Stimulated activated CD8-positive, alpha-beta memory T cell treated with anti-CD3 and anti-CD28 coated beads, Interleukin-12 subunit alpha, Interleukin-12 subunit beta, amount 100 ng/mL, for 24 hours (primary cell): ENCODE data around the gene VTN.
"Not testable (repeated sequence)": the region's sequence is repeated elsewhere in the genome, so short reads cannot be mapped to it uniquely, and the experiment has no call there.

ENCODE experiments used
- DNase-seq: peaks from one replicate; pipeline ENCODE4 v3.0.0-alpha.2; 2020; ENCODE audit errors: extremely low read depth

Gene VTN

DNA sequence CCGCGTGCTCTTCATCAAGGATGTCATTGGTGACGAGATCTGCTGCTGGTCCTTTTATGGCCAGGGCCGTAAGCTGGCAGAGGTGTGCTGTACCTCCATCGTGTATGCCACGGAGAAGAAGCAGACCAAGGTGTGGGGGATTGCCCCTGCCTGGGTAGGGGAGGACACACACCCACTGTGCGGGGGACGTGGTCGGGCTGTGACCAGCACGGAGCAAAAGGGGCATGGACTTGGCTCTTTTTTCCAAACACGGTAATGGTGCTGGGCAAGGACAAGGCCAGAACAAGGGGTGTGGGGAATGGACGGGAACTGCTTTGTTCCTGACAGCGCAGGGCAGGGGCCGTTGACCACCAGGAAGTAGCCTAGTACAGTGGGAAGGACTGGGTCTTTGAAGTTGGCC, 27.8 kb downstream of the VTN start:
- DNase-seq, result no peak

DNA sequence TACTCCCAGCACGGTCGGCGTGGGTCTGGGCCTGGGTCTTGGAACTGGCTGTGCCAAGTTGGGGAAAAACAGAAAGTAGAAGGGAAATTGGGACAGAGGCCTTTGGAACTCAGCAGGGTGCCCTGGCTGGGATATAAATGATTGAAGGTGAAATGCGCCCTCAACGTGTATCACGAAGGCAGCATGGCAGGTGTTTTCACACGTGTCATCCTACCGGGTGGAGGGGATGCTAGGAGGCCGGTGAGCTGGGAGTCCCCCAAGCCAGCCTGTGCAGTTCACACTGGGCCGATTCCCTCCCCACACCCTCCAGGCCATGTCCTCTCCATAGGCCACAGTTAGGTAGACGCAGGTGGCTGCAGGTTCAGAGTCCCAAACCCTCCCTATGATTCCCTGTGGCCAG, 28.6 kb downstream of the VTN start:
- no peak for DNase-seq

DNA sequence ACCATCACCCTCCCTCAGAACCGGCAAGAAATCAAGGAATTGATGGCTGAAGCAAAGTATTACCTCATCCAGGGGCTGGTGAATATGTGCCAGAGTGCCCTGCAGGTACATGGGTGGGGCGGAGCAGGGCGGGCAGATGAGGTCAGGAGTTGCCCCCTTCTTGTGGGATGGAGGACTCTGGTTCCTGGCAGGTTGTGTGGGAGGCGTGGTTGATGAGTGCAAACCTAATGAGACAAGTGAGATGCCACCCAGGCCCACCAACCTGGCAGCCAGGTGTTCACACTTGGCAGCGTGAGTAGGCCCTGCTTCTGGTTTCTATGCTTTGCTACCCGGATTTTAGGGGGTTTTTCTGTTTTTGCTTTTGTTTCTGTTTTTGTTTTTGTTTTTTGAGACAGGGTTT, 29.7 kb downstream of the VTN start:
- DNase-seq, result no peak

DNA sequence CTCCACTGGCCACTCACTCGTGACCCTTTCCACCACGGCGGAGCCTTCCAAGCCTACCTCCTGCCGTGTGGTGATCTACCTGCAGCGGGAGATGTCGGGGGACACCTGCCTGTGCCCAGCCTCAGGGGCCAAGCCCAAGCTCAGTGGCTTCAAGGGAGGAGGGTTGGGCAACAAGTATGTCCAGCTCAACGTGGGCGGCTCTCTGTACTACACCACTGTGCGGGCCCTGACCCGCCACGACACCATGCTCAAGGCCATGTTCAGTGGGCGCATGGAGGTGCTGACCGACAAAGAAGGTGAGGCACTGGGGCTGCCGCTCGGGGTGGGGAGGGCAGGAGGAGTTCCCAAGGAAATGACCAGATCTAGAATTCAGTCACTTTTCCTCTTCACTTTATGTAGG, 30.7 kb downstream of the VTN start:
- DNase-seq, result no peak

DNA sequence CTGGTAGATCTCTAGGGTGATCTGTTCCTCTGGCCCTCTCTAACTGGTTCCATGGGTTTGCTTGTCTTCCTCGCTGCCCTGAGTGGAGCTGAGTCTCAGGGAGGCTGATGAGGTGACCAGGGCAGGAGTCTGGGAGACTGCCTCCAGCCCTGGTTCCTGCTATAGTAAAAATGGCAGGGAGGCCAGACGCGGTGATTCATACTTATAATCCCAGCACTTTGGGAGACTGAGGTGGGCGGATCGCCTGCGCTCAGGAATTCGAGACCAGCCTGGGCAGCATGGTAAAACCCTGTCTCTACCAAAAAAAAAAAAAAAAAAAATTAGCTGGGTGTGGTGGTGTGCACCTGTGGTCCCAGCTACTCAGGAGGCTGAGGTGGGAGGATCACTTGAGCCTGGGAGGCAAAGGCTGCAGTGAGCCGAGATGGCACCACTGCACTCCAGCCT, 31.3 kb downstream of the VTN start:
- not testable (repeated sequence) for DNase-seq

DNA sequence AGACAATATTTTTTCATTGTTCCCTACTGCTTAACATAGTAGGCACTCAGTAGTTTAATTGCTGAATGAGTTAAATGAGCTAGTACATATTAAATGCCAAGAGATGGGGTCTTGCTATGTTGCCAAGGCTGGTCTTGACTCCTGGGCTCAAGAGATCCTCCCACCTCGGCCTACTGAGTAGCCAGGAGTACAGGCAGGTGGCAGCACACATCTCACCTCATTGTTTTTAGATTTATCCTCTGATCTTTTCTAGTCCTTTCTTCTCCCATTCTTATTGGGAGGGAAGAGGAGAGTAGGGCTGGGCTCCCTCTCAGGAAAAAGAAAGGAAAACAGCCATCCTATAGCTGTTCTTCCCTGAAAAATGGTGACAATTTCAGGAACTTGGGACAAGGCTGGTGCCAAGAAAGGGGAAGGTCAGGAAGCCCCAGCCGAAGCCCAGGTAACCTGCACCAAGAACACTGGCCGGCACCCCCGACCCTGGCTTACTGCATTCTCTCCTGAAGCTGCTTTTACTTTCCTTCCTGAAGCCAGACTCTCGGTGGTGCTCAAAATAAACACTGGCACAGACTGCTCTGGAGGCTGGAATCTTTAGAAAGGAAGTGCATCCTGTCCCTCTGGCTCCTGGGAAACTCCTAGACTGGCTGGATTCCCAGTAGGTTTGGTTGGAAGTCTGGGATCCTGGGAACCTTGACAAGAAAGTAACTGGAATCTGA, 31.9 kb downstream of the VTN start:
- no peak for DNase-seq

DNA sequence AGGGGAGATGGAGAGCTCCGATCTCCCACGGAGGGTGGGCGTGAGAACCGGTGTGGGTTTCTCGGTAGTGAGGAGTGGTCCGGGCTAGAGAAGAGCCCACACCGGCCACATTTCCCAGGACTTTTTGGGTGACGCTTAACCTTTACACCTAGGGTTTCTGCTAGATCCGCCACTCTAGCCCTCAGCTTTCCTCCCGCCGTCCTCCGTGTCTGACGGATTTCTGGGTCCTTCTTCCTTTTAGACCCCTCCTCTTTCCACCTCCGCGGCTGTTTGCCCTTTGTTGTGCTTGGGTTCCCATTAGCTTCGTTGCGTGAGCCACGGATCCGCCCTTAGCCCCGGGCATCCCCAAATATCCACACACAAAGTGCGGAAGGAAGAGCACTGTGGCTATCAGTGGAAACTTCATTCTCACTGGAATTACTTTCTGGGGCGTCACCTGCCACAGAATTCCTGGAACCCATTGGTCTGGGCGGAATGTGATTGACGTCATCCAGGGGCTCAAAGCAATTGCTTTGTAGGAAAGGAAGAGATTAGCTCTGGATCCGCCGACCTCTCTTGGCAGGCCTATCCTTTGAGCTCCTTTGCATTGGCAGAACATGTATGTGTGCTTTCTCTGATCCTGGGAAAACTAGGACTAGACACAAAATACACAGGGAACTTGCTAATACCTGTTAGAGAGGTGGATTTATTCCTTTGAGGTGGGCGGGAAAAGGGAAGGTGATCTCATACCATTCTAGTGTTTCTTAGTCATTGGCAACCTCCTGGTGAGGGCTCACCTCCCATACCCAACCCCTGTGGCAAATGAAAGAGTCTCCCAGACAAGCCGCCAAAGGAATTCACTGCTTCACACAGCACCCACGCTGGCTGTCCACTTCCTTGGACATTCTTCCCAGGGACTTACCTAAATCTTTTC, 33.9 kb downstream of the VTN start:
- DNase-seq, result no peak

DNA sequence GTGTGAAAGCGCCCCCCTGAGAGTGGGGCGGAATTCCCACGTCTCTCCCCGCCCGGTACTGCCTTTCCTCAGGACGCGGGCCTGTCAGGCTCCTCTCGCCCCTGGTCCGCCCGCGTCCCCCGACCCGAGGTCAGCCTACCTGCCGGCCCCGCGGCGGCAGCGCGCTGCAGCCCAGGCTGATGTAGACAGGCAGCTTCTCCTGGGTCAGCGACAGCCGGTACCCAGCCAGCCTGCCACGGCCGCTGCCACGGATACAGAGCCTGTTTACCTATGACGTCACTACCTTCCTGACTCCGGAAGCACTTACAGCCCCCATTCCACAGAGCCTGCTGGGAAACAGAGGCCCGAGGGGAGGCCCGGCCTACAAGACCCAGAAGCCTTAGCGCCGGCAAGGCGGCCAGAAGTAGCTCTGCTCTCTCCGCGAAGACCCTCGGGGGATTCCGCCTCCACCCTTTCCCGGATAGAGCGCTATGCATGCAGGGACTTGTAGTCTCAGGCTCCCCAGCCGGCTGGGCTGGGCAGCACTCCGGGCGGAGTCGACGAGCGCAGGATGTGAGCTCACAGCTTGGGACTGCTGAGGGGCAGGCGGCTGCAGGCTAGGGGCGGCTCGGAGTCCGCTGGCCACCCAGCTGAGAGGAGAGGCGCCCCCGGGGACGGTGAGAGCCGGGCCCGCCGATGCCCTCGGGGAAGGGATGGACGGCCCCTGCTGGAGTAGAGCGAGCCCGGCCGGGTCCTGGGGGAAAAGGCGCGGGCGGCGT, 34.7 kb downstream of the VTN start, which contains the start of the genes IFT20 and TNFAIP1:
TSS of gene IFT20 (minus strand) at position 272 of the 758 bp plus-strand sequence. CDS start 3,487 bp downstream, outside the sequence.
TSS of gene TNFAIP1 (plus strand) at position 561 of the 758 bp plus-strand sequence. CDS start 3,761 bp downstream, outside the sequence.
- peak; percentile 93 for DNase-seq

DNA sequence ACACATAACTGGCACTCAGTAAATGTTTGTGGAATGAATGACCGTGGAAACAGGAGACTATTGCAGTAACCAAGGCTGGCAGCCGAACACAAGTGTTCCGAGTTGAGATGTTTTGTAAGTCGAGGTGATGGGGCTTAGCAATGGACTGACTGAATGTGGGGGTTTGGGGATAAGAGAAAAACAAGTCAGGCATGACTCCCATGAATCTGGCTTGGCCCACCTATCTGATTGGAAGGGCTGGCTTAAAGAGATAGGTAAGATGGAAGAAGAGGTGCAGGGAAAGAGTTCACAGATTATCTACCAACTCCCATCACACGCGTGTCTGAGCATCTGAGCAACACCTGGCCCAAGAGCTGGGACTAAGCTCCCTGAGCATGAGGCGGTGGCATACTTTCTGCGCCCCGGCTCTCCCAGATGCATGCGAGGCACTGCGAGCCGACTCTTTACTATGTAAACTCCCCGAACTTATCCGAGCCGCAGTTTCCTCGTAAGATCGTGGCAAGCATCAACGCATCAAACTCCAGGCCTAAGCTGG, 35.4 kb downstream of the VTN start:
- DNase-seq, result no peak

DNA sequence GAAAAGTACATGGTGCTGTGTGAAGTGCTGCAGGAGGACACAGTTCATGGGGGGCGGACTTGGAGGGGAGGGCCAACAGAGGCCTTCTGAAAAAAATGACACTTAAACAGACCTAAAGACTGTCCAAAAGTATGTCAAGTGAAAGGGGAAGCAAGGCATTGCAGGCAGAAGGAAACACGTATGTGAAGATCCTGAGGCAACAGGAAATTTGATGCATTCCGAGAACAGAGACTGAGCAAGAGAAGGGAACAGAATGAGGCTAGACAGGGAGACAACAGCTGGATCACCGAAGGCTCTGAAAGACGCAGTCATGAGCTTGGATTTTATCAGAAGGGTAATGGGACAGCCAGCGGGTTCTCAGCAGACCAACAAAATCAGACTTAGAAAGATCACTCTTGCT, 35.9 kb downstream of the VTN start:
- DNase-seq, result no peak

DNA sequence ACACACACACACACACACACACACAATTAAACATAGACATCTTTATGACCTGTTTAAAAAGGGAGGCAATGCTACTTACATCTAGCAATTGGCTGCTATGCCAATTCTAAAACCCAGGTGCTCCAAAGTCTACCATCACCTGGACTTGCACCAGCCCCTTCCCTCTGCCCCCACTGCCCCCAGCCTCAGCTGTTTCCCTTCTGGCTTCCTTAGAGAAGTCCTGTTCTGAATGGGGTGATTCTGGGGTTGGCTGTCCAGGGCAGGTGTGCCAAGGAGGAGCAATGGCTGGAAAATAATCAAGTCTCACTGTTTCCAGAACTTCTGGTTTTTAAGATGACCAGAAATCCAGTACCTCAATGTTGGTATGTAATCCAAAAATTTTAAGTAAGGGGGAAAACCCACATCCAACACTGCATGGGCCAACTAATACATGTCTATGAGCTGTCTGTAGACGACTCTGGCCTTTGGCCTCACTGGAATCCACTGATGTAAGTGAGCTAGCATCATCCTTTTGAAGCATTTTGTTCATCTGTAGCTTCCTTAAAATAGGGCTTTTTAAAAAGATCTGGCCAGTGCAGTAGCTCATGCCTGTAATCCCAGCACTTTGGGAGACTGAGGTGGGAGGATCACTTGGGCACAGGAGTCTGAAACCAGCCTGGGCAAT, 36.9 kb downstream of the VTN start:
- DNase-seq, result no peak

DNA sequence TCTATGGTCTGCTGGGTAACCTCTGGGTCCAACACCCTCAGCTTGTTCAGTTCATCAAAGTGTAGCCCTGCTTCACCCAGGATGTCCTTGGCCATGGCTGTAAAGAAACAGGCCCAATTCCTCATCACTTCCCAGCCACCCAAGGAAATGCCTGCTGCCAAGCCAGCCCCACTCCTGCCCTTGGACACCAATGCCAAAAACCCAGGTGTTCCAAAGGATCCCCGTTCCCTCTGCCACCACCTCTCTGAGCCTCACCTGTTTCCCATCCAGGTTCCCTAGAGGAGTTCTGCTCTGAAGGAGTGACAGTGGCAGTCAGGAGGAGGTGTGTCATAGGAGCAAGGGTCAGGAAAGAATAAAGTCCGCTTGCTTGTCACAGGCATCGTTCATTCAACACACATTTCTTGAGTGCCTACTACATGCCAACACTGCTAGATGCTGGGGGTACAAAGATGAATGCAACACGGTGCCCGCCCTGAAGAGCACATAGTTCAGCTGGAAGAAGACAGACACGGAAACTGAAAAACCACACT, 38.2 kb downstream of the VTN start:
- no peak for DNase-seq

DNA sequence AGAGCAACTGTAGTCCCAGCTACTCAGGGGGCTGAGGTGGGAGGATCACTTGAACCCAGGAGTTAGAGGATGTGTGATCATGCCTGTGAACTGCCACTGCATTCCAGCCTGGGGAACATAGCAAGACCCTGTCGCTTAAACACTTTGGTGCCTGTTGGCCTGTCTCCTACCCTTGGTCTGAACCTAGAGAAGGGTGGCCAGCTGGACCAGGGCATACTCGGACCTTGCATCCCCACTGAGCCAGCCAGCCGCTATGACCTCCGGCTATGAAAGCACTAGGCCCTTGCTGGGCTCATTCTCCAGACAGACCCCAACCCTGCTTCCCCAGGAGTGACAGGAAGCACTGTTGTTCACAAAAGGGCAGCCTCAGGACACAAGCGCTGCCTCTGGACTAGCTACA, 39.4 kb downstream of the VTN start:
- no peak for DNase-seq

DNA sequence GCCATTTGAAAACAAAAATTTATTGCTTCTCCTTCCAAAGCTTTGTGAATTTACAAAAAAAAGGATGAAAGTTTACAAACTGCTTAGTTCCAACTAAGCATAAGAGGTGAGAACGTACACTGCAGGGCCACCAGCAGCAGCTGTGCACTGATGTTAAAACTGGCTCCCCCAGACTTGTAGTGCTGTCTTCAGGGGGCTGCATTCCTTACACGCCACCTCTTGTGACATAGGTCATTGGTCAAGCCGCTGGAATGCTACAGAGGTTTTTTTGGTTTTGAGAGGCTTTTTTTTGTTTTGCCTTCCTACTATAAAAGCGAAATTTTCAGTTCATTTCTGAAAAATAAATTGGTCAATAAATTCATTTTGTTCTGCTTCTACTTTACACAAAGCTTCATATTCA, 41.8 kb downstream of the VTN start:
- no peak for DNase-seq

DNA sequence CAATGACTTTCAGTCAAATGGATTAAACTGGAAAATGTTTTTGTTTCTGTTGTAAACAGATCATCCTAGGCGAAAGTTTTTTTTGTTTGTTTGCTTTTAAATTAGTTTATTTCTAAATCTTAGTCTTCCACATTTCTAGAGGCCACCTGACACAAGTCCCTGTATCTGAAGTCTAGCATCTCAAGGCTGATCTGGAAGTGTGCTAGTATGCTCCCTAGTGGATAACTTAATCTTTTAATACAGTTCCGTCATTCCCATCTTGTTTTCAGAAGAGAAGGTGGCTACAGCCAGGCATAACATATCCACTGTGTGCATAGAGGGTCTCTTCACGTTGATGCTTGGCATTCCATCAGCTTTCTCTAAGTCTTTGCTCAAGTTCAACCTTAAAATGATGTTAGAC, 42.4 kb downstream of the VTN start:
- no peak for DNase-seq

DNA sequence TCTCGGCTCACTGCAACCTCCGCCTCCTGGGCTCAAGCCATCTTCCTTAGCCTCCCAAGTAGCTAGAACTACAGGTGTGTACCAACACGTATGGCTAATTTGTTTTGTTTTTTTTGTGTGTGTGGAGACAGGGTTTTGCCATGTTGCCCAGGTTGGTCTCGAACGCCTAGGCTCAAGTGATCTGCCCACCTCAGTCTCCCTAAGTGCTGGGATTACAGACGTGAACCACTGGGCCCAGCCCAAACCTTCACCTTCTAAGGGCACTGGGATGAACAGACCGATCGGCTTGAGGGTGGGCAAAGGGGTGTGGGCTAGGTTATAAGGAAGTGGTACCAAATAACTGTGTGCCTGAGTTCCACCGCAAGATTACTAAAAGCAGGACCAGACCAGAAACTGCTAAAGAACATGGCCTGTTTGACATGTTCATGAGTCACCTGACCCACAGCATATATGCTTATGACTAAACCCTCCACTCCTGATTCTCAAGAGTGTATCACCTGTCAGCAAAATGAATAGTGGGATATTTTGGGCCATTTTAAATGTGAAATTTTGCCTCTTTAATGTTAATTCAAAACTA, 43.0 kb downstream of the VTN start:
- no peak for DNase-seq

DNA sequence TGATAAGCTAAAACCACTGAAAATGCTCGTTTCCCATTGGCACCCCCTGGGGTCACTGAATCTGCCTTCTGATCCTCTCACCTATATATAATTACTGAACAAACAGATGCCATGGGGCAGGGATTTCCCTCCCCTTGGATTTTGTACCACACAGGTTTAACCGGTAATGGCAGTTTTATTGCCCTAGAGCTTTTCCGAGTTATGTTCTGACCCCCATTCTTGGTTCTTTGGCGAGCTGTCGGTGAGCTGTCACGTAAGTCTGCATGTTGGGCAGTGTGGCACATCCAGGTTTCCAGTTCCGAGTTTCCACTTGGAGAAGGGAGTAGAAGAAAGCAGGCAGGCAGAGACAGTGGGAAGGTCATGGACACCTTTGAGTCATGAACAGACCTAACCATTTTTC, 44.0 kb downstream of the VTN start:
- no peak for DNase-seq

DNA sequence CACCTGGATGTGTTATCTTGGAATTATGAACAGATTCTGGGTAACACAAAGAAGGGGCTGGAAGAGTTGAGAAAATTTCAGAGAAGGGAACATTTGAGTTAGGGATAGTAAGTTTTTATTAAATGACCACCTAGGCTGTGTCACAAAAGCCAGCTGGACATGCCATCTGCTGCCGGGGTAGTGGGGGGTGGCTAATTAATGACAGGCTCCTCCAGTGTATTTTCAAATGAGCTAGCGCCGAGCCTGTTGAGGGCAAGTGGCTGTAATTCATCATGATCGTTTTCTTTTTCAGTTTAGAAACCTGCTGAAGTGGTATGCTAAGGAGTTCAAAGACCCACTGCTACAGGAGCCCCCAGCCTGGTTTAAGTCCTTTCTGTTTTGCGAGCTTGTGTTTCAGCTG, 44.9 kb downstream of the VTN start:
- DNase-seq, result no peak

DNA sequence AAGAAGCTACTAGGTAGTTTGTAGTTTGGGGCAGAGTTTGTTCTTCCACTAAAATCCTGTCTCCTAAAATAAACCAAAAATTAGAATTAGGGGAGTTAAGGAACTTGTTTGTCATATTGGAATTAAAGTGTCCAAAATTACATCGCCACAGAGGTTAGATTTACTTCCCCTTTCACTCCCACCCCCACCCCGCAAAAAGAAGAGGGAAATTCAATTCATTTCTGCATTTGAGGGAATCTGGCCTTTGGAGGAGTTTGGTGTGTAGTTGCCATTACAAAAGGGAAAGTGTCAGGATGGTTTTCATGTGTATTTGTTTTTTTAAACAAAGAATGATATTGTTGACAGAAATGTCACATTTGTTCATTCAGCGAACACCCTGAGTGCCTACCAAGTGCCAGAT, 45.3 kb downstream of the VTN start:
- no peak for DNase-seq

DNA sequence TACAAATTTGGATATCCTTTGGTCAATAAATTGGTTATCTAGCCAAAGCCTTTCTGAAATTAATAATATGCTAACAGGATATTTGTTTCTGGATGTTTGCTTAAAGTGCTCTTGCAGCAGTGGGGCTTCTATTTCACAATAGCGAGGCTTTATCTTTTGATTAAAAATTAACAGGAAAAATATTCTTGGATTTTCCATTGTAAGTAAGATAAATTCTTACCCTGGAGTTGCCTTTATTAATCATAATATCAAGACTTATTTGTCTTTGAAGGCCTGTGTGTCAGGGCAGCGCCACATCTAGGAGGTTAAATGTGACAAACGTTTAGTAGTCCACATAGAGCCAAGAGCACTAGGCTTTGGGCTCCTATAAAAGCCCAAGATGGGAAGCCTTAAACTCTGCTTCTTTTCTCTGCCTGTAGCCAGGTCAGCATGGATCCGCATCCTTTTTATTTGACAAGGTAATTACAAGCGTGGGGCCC, 45.8 kb downstream of the VTN start:
- DNase-seq, result no peak
